Stimulated activated CD4-positive, alpha-beta T cell treated with anti-CD3 and anti-CD28 coated beads, Interleukin-1b, Interleukin-23, amount 100 ng/mL, for 24 hours (primary cell): ENCODE data around the gene GNA12.
A peak's percentile ranks its signal among the peaks of the same experiment; 100 is the strongest.

Experiments used
- DNase-seq, 4 experiments: peaks; one replicate each; pipeline ENCODE4 v3.0.0-alpha.2; 2020; ENCODE audit warnings: low read depth in 4 of 4, low spot score in 1 of 4

The GNA12 gene

GRCh38 chr7:2717293-2718261, 126.5 kb downstream of the GNA12 start:
- DNase-seq, result no peak

- DNase-seq, result no peak
Observed at GRCh38 chr7:2716906-2717292, 127.2 kb downstream of the GNA12 start.

GRCh38 chr7:2716488-2716887, 127.6 kb downstream of the GNA12 start:
- DNase-seq, result no peak

DNA sequence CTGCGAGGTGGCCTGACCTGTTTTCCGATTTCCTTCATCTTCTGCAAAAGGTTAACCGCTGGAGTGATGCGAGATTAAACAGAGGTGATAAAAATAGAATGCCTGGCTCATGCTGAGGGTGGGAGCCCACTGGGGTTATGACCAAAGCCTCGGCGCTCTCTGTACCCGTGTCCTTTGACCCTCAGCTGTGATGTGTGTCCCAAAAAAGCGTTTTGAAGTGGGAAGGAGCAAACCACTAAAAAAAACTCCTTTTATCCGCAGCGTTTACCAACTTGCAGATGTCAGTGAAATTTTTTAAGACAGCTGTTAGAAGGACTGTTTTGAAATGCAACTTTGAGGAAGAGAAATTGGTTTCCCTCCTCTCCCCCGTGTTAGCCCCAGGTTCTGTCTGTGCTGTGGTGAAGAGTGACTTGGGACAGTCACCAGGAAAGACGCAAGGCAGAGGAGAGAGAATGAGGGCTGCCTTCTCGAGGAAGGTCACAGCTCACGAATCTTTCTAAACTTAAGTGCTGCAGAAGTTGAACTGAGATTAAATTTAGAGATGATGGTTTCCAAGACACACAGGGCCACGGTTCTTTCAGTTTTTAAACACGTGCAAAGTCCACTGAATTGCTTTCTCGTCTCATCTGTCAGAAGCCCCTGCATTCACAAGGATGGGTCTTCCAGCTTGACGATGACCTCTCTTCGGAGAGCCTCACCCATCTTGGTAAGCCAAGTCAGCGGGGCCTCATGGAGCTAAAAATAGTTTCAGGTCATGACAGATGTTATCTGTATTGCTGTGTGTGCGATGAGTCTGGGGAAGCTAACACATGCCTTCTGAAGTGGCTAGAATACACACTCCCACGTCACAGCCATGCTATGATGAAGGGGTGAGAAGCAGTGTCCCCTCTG, 128.5 kb downstream of the GNA12 start:
- DNase-seq, result peak in 1 of 4 experiments; percentile 43

GRCh38 chr7:2714636-2715035, 129.5 kb downstream of the GNA12 start:
- no peak for DNase-seq

GRCh38 chr7:2713978-2714377, 130.1 kb downstream of the GNA12 start:
- DNase-seq, result no peak

DNA sequence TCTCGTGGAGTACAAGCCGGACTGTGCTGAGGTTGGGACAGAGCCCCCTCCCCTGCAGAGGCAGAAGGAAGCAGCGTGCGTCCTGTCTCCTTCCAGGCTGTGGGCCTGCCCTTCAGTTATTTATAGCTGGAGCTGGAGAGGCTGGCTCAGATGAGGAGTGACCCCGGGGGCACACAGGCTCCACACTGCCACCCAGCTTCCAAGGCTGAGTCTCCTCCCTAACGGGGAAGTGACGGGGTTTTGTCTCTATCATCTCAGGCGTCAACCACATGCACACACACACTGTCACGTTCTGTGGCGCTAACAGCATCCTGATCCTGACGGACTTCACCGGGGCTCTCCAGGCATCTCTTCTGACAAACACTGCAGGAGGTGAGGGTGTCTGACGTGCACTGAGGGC, 130.7 kb downstream of the GNA12 start:
- no peak for DNase-seq

- DNase-seq, result no peak
Observed at GRCh38 chr7:2711895-2712675, 132.0 kb downstream of the GNA12 start.

- no peak for DNase-seq
Observed at GRCh38 chr7:2710901-2711551, 133.1 kb downstream of the GNA12 start.

DNA sequence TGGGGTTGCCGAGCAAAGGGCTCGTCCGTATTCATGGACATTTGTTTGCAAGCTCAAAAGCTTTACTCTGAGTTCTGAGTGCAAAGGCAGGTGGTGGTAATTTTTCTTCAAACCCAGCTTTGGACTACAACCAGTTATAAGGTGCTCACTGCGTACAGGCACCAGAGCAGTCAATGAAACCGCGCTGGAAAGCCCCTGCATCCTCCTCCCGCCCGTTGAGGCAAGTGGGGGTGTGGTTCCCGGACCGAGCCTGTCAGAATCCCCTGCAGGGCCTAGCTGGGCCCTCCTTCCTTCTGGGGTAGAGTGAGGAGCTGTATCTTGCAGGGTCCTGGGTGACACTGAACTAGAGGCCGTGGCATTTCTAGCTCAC, 133.8 kb downstream of the GNA12 start:
- DNase-seq, result peak in 2 of 4 experiments; percentile 25 to 40

GRCh38 chr7:2709553-2710285, 134.4 kb downstream of the GNA12 start:
- DNase-seq, result peak; percentile 32 to 69 (median 63)

- no peak for DNase-seq
Observed at GRCh38 chr7:2708547-2709310, 135.4 kb downstream of the GNA12 start.

DNA sequence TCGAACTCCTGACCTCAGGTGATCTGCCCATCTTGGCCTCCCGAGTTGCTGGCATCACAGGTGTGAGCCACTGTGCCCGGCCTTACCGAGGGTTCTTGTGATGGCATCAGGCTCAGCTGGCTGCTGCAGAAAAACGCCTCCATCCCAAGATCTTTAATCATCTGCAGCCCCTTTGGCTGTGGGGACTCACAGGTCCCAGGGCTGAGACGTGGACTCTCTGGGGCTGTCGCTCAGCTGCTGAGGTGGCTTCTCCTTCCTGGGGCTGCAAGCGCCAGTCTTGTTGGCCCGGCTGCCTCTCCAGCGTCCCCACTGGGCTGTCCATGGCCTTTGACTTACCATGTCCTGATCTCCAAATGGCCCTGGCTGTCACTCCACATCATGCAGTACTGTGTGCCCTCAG, 136.1 kb downstream of the GNA12 start:
- no peak for DNase-seq

DNA sequence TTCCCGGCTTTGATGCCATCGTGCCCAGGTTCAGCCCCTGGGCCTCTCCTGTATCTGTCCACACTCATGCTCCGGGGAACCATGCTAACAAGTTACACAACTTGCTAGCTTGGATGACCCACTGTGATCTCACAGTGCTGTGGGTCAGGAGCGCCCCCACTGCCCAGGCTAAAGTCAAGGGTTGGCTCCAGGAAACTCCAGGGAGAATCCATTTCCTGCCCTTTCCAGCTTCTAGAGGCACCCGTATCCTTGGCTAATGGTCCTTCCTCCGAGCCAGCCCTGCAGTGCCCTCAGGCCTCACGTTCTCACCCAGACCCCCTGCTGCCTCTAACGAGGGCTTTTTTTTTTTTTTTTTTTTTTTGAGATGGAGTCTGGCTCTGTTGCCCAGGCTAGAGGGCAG, 136.6 kb downstream of the GNA12 start:
- DNase-seq, result no peak

DNA sequence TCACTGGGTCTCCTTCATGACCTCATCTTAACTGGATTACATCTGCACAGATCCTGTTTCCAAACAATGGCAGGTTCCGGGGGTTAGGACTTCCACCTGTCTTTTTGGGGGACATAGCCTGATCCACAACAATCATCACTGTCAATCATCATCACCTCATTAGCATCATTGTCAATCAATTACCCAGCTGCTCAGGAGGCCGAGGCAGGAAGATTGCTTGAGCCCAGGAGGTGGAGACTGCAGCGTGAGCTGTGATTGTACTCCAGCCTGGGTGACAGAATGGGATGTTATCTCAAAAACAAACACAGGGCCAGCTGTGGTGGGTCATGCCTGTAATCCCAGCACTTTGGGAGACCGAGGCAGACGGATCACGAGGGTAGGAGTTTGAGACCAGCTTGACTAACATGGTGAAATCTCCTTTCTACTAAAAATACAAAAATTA, 137.4 kb downstream of the GNA12 start:
- no peak for DNase-seq

DNA sequence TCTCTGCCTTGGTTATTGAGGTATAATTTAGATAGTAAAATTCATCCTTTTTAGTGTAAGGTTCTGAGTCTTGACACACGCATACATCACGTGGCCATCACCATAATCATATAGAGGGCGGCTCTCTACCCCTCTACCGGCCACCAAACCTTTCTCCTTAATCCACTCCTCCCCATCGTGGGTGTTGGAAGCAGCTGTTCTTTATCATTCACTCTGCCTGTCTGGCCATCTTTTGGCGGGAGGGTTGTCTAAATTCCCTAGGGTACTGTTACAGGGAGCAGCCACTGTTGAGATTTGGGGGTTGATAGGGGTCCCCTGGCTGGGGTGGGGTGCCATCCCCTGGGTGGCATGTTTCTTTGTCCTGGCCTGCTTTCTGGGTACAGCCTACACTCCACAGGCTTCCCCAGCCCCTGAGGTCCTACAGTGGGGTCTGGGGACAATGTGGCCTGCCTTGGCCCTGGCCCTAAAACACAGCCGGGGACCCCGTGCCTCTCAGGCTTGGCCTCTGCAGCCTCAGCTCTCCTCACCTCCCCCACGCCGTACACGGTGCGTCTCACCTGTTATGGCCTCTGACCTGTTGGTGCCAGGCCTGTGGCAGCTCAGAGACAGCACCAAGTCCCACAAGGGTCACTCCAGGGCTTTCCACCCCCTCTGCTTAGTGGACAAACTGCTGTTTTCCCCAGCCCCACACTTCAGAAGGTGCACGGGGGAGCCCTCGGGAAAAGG, 138.6 kb downstream of the GNA12 start:
- DNase-seq, result no peak

DNA sequence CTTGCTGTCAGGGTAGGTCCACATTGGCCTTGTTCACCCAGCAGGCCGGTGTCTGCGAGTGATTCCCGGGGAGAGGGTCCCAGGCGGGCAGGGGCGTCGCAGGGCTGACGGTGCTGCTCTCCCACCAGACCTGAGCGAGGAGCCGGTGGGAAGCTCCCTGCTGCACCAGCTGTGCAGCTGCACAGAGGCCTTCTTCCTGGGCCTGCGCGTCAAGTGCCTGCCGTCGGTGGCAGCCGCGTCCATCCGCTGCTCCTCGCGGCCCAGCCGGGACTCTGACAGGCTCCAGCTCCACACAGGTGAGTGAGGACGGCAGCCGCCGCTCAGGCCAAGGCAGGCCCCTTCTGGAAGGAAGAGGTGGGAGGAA, 141.5 kb downstream of the GNA12 start:
- no peak for DNase-seq

DNA sequence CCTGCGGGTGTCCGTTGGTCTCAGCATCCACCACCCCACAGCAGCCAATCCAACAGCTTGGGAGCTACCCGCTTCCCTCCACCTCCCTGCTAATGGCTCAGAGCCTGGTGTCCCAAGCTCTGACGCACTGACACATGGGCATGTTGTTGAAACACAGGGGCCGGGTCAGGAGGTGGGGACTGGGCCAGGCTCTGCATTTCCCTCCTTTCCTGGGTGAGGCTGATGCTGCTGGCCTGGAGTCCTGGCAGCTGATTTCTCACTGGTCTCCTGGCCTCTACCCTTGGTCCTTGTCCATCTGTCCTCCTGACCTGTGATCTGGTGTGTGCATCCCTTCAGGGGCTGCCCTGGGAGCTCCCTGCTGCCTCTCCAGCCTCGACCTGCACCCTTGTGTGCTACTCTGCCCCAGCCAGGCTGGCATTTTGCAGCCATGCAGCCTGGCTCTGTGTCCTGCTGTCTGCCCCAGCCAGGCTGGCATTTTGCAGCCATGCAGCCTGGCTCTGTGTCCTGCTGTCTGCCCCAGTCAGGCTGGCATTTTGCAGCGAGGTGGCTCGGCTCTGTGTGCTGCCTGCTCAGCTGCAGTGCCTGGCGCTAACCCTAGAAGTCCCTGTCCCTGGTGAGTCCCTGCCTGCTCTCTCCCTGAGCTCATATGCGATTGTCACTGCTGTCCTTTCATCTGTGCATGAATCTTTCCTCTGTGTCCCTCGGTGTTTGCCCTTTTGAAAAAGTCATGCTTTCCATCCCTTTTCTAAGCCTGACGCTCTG, 142.1 kb downstream of the GNA12 start:
- no peak for DNase-seq
